SH-SY5Y (cell line): Measurements from ENCODE around the gene PSMC4.

Experiments used
- GATA2 ChIP-seq: IDR thresholded peaks from 2 replicates; pipeline ENCODE4 v1.6.1; 2011; ENCODE audit warnings: mild to moderate bottlenecking, low read depth, low read length
- GATA3 ChIP-seq: IDR thresholded peaks from 2 replicates; pipeline ENCODE4 v1.6.1; 2011; ENCODE audit warnings: low read depth, mild to moderate bottlenecking, low read length, moderate library complexity

GRCh38 chr19:39969681-39970424 is 1.1 kb upstream of the PSMC4 start:
- TF ChIP-seq GATA2: no peak
- no peak for TF ChIP-seq GATA3
